Activated CD8-positive, alpha-beta memory T cell treated with anti-CD3 and anti-CD28 coated beads for 24 hours (primary cell): ENCODE measurements around the gene CCDC137.

ENCODE experiments used
- DNase-seq: peaks from one replicate; pipeline ENCODE4 v3.0.0-alpha.2; 2020

CCDC137 gene

GRCh38 chr17:81716674-81716996, 50.1 kb downstream of the CCDC137 start:
- DNase-seq = no peak

DNA sequence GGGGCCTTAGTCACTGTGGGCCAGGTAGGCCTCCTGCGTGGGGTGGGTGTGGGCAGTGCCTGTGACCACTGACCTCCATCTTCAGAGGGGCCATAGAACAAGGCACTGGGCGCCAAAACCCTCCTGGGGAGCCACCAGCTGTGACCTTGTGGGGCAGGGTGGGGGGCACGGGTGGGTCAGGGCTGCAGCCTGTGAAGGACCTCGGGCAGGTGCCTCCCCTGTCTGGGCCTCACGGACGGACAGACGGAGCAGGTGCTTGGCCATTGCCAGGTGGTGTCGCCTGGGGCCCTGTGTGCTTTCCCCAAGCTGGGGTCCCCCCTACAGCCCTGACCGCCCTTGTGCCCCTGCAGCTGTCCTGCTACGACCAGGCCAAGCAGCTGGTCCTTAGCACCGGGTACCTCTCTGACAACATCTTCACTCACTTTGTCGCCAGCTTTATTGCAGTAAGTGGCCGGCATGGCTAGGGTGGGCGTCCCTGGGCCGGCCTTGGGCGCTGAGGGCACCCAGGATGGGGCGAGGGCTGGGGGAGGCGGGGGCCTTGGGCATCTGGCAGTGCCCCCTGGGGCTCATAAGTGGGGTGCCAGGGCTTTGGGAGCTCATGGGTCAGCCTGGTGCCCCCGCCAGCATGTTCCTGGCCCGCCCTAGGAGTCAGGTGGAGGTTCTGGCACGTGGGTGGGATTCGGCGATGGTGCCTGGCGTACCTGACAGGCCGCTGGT, 50.7 kb downstream of the CCDC137 start:
- no peak for DNase-seq

- no peak for DNase-seq
Observed at GRCh38 chr17:81717766-81718089, 51.2 kb downstream of the CCDC137 start.

GRCh38 chr17:81719410-81720266, 53.1 kb downstream of the CCDC137 start:
- DNase-seq = no peak

DNA sequence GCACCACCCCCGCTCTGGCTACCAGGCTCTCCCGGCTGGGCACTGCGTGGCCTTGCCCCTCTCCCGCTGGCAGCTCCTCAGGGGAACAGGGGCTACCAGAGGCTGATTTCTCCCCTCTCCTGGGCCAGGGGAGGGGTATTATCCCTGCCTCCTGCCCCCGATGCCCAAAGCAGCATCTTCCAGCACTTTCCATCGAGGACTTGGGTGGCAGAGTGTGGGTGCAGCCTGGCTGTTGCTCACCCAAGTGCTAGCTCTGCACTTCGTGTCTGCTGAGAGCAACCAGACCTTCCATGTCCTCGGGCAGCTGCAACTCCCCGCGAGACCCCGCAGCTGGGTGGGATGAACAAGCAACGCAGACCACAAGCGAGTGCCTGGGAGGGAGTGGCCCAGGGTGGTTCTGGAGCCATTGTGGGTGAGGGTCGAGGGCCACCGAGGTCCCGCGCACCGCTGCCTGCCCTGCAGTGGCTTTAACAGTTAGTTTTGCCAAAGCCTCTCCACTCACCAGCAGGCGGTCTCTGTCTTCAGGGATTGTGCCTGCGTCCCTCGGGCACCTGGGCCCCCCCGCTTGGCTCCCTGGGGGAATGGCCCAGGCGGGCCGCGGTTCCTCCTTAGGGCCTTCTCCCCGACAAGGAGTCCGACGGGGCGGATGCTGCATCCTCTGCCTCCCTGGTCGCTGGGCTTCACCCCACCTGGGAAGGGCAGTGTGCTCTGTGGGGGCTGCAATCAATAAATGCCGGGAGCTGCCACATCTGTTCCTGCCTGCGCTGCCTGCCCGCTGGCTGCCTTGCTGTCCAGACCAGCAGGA, 53.9 kb downstream of the CCDC137 start:
- no peak for DNase-seq

- no peak for DNase-seq
Observed at GRCh38 chr17:81722184-81723120, 55.9 kb downstream of the CCDC137 start.
